GM21825 (cell line): ENCODE data around the gene KCNN3.

Experiments
- ATAC-seq: cut with Tn5 transposase; IDR thresholded peaks from one replicate; pipeline ENCODE4 v1.9.1; 2021; ENCODE audit warnings: mild to moderate bottlenecking, moderate library complexity; ENCODE audit not compliant: unreplicated experiment

Gene KCNN3

GRCh38 chr1:154821083-154821482, 49.0 kb downstream of the KCNN3 start:
- ATAC-seq: no peak

GRCh38 chr1:154820646-154821045, 49.4 kb downstream of the KCNN3 start:
- no peak for ATAC-seq

GRCh38 chr1:154819628-154820590, 50.2 kb downstream of the KCNN3 start:
- no peak for ATAC-seq

- no peak for ATAC-seq
Observed at GRCh38 chr1:154818911-154819310, 51.2 kb downstream of the KCNN3 start.

GRCh38 chr1:154816937-154817336, 53.1 kb downstream of the KCNN3 start:
- no peak for ATAC-seq

- ATAC-seq: no peak
Observed at GRCh38 chr1:154816369-154816768, 53.7 kb downstream of the KCNN3 start.

- ATAC-seq: no peak
Observed at GRCh38 chr1:154813846-154814505, 56.1 kb downstream of the KCNN3 start.

GRCh38 chr1:154813300-154813816, 56.7 kb downstream of the KCNN3 start:
- ATAC-seq: no peak

- ATAC-seq: no peak
Observed at GRCh38 chr1:154812877-154813276, 57.2 kb downstream of the KCNN3 start.

GRCh38 chr1:154810571-154810970, 59.5 kb downstream of the KCNN3 start:
- no peak for ATAC-seq

GRCh38 chr1:154809436-154810413, 60.4 kb downstream of the KCNN3 start:
- no peak for ATAC-seq

GRCh38 chr1:154808909-154809262, 61.2 kb downstream of the KCNN3 start:
- ATAC-seq: no peak

- no peak for ATAC-seq
Observed at GRCh38 chr1:154808261-154808908, 61.7 kb downstream of the KCNN3 start.

GRCh38 chr1:154807048-154807591, 63.0 kb downstream of the KCNN3 start:
- ATAC-seq: peak; percentile 43

- no peak for ATAC-seq
Observed at GRCh38 chr1:154806333-154806732, 63.7 kb downstream of the KCNN3 start.

- ATAC-seq: no peak
Observed at GRCh38 chr1:154802982-154803920, 66.8 kb downstream of the KCNN3 start.

- ATAC-seq: no peak
Observed at GRCh38 chr1:154802336-154802969, 67.6 kb downstream of the KCNN3 start.

GRCh38 chr1:154801234-154802011, 68.7 kb downstream of the KCNN3 start:
- no peak for ATAC-seq
